Midbrain (tissue), 1 donor: ENCODE data around the gene SSPN.
A peak's percentile ranks its signal among the peaks of the same experiment; 100 is the strongest.

Source experiments
- DNase-seq: peaks from one replicate; lab custom pipeline; 2025; lab: John Stamatoyannopoulos, UW

The SSPN gene

DNA sequence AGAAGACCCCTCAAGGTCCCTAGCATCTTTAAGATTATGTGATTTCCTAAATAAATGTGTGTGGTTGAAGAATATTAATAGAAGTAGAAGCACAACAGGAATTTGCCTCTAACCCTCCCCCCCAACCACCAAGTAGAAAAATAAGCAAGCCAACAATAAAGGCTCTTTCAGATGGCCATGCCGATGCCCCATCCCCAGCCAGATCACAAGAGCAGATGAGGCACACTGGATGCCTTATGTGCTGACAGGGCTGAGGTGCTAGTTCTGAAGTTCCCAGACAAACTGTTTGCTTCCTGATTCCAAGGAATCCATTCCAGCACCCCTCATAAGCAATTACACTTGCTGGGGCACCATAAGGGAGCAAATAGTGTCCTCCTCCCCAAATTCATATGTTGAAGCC, 90.0 kb downstream of the SSPN start:
- no peak for DNase-seq

DNA sequence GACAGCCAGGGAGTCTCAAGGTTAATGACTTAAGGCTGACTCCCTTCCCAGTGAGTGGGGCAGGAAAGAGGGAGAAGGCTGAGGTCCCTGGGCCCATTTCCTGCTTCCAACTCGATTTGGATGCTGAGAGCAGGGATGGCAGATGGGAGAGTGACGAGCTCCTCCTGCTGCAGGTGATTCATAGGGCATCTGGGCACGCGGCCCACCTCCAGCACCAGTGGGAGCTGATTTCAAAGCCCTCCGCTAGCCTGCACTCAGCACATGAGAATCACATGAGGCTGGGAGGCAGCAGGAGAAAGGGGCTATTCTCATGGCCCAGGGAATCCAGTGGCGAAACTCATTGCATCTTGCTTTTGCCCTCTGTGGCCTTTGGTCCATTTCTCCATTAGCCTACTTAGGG, 90.8 kb downstream of the SSPN start:
- no peak for DNase-seq

DNA sequence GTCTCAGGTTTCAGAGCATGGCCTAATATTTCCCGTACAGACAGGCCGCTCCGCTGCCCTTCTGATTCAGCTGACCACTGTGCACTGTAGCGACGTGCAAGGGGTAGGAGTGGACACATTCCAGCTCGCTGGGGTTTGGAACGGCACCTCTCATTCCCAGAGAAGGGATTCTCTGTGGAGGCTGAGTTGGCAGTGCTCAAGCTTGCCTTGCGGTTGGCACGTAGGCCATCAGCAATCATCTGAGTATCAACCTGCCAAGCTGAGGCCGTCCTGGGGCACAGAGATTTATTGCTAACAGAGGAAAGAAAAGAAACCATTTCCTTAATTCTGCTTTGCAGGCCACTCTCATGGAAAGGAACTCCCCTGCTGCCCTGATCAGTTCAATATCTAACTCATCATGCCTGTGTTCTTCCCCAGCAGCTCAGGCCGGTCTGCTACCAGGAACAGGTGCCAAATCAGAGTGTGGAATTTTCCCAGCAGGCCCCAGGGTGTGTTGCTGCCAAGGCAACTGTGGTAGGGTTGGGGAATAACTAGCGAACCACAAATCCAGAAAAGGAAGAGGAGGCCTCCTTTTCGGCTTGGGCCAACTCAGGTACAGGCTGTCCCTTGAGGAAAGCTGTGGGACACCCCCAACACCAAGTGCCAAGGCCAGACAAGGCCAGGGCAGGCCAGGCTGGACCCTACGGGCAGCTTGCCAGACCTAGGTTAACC, 92.5 kb downstream of the SSPN start:
- no peak for DNase-seq

DNA sequence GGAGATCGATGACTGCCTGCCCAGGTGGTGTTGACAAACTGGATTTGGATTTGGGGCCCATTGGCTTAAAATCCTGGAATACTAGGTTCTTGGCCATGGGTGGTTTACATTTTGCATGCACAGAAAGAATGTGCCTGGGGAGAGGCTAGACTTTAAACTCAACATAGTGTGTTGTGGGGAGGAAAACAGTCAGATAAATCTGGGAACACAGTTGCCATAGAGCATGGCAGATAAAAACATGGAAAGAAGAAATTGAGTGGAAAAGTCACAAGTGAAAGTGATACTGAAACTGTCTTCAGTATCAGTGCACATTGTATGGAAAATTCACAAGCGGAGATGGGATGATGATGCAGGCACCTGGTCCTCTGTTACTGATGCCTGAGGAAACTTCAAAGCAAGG, 95.2 kb downstream of the SSPN start:
- no peak for DNase-seq

DNA sequence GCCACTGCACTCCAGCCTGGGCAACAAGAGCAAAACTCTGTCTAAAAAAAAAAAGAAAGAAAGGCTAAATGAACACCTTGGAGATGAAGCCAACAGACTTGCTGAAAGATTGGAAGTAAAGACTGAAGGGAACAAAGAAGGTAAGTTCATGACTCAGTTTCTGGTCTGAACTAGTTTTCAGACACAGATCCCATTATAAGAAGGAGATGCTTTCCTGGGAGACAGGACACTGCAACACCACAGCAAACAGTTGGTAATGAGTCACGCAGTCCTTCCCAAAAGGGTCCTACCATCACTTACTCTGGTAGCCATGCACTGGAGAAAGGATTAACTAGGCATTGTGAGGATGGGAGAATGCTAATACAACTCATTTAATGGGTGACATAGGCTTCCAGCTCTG, 97.2 kb downstream of the SSPN start:
- DNase-seq = no peak

DNA sequence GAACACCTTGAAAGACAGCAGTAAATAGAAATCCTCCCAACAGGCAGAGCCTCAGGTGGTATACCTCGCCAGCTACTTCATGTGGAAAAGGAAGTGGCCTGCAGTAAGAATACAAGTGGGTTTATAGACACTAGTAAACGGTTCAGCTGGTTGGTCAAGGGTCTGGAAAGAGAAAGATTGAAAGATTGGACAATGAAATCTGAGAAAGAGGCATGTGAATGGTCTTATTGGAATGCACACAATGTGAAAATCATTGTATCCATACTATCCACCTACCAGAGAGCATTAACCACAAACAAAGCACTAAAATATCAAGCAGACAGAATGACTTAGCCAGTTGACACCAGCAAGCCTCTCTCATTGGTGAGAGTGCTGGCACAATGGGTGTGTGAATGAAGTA, 98.2 kb downstream of the SSPN start:
- DNase-seq = no peak

DNA sequence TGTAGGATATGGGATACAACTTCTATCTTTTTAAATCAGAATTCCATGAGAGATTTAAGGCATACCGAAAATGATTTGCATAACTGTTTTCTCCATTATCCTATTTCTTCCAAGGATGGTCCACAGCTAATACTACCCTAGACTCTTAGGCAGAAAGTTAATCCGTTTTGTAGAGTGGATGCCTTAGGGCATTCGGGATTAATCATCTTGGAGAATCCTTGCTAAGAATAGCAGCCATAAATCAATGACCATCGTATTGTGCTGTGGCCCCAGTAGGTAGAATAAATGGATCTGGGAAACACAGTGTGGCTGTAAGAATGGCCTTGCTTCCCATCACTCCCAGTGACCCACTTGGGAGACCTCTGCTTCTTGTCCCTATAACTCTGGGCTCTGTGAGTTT, 99.6 kb downstream of the SSPN start:
- no peak for DNase-seq

DNA sequence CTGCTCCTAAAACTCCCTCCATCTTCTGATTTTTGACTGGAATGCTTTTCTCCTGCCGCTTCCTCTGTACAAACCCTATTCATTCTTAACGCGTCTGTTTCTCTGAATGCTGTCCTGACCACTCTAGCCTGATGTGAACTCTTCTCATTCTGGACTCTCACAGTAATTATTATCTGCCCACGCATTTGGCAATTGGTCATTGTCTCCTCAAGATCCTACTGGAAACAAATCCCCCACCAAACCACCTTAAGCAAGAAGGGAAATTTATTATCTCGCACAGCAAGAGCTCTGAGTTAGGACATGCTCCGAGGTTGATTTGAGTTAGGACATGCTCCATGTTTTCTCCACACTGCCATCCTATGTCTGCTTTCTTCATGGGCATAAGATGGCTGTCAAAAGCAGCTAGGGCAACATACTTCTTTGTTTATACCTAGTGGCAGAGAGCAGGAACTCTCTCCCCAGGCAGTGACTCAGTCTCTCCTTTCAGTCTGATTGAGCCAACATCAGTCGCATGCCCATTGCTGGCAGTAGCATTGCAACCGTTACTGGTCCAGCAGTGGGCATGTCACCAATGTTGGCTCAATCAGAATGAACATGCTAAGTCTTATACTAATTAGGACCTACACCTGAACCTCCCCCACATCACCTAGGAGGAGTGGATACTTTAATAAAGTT, 102.2 kb downstream of the SSPN start:
- DNase-seq = no peak

DNA sequence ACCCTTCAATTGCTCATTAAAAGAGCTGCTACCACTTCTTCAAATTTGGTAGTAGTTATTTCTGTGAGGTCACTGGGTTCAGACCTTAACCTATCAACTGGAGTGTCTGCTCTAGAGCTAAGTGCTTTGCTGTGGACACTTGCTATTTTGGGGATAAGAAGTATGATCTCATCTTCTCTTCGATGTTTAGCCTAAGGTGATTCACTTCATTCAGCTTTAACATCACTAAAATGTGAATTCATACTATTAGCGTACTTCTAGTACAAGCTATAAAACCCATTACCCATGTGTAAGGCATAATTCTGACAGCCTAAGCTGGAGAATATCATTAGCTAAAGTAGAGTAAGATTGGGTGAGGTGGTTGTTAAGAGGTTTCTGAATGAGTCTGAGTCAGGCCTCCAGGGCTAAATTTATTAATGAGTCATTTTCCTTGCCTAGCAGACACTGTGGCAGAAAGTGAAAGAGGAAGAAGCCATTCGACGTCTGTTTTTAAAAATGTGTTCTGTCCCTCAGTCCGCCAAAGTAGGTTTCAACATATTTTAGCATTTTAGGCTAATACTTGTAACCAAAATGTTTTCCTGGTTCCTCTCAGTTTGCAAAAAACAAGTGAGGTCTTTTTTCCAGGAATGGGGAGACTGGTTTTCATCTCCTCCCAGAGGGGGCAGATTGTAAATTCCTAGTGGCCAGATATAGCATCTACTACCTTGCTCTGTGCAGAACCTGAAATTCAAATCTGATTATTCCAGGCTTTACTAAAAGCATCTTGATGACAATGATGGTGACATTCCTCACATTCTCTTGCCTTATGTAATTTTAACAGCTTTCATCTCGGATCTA, 103.6 kb downstream of the SSPN start:
- DNase-seq = peak; percentile 30

DNA sequence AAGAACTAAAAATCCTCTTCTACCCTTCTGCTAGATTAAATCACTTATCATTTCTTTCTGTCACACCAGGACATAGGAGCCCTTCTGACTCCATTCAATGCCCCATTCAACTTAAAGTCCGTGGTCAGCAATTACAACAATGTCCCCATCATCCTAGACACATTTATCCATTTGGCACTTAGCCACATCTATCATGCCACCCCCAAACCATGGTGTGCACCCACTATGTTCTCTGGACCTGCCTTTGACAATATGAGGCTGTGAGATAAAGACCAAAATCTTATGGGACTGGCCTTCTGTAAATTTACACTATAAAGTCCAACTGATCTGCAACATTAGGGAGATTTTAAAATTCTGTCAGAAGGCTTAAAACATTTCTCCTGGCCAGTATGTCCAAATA, 104.4 kb downstream of the SSPN start:
- DNase-seq = no peak
